Measurements from ENCODE around the gene GORASP2.

The GORASP2 gene

DNA sequence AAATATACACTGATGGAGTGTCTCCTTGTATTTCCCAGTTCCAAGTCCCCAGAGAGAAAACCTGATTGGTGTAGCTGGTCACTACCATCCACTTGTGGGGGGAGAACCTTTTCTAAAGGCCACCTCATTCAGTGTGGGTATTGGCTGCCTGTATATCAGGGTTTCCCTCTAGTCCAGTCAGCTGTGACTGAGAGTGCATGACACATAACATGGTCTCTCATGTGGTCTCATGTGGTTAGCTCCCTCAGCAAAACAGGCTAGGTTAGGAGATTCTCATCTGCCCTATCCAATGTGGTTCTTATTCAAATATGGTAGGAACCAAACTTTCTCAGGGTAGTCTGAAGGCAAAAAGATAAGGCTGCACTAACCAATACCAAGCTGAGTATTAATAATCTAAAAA is 4.1 kb upstream of the GORASP2 start:
- no peak for DNase-seq

DNA sequence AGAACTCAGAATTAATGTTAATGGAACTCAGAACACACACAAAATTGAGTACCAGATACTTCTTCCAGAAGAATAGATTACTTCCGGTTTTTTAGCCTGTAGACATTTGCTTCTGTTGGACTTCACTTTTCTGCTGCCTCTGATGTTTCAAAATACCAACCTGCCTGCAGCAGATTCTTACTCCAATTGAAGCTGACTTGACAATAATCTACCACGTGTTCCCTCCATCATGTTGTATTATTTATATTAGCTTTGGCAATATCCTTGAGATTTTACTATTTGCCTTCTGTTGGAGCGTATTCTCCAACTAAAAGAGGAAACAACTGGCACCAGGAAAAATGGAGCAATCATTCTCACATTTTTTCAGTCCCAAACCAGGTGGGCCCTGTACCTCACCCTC is 3.1 kb upstream of the GORASP2 start:
- DNase-seq = no peak

DNA sequence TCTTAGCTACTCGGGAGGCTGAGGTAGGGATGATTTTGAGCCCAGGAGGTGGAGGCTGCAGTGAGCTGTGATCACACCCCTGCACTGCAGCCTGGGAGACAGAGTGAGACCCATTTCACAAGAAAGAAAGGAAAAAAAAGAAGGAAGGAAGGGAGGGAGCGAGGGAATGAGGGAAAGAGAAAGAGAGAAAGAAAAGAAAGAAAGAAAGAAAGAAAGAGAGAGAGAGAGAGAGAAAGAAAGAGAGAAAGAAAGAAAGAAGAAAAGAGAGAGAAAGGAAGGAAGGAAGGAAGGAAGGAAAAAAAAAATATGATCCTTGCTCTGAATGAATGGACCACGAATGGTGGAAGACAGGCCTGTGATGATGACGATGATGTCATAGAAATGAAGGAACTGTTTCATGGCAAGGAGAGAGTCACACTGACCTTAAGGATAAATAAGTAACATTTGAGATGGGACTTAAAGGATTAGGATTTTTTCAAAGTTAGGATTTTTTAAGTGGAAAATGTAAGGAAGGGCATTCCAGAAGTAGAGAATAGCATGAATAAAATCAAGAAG is 2.2 kb upstream of the GORASP2 start:
- DNase-seq = no peak

DNA sequence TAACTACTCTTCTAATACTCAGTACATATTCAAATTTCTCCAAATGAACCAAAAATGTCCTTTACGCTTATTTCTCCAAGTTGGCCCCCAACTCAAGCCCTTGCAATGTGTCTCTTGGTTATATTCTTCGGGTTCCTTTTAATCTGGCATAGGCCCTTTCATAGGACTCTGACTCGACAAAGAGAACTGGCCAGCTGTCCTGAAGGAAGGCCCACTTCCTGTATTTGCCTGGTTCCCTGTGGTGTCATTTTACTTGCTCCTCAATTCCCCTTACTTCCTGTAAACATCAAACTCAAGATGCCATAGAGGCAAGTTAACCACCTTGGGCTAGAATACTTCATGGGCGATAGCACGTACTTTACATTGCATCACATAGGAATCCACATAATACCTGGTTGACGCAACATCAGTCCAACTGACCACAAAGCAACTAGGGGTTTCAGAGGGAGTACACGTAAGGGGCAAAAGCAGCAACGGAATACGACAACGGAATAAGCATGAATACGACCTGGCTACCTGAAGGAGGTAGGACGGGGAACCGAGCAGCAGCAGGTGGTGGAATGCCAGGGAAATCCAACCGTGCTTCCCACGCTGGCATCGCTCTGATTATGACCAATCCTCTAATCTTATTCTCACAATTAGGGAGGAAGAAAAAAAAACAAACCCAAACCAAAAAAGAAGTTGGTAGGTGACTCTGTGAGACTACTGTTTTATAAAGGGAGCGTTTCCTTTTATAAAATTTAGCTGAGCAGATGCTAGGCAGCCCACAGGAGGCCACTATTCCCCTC is 823 bp upstream of the GORASP2 start:
- DNase-seq = no peak

DNA sequence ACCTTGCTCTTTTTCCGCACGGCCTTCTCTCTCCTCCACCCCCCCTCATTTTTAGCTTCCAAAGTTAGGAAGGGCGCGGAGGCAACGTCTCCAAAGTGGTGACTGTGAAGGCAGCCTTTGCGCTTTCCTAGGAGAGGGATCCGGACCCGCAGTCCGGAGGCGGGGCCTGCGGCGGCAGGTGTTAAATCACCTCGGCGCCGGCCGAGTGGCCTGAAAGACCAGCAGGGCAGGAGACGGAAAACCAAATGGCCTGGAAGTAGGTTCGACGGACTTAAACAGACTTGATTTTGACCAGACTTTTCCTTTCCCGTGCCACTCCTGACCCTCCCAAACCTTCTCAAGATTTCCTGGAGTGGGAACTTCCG is 615 bp downstream of the GORASP2 start:
- DNase-seq = peak; percentile 44

DNA sequence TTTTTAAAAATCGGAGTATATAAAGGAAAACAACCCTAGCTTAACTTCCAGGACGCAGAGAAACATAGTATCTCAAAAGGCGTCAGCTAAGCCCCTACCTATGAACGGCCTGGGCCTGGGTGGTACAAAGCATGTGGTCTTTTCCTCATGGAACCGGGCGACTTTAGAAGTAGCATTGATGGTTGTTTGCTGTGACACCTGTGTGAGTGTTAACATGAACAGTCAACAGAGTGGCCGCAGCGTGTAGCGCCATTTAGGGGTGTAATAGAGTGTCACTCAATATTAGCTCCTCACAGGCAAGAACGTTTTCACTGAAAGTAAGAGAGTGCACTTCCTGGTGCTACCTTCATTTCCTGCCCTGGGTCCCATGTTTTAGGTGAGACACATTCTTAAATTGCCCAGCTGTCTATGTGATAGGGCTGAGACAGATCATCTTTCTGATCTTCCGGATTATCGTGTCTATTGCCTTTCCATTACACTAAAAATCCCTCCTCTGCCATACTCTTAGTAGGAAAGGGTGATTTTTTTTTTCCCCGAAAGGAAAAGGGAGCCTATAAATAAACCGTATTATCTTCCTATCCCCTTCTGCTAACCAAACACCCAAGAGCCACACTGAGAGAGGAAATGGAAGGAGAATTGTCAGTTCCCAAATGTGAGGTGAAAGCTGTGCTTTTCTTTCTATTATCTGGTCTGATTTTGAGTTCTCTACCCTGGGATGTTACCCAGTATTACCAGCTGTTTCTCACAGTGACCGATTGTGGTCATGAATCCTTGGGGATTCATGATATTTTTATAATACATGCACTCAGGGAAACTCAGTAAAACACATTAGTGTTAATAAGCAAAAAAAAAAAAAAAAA is 1.3 kb downstream of the GORASP2 start:
- DNase-seq = peak; percentile 54

DNA sequence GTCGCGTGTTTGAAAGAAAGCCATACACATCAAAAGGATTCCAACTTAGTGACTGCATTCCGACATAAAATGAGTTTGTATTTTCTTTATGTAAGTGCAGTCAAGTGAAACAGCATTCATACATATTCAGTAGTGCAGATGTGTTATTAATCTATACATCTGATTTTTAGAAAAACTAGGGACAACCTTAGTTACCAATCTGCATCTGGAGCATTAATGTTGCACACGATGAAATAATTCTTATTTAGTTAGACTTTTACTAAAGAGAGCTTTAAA is 1.9 kb downstream of the GORASP2 start:
- DNase-seq = no peak

DNA sequence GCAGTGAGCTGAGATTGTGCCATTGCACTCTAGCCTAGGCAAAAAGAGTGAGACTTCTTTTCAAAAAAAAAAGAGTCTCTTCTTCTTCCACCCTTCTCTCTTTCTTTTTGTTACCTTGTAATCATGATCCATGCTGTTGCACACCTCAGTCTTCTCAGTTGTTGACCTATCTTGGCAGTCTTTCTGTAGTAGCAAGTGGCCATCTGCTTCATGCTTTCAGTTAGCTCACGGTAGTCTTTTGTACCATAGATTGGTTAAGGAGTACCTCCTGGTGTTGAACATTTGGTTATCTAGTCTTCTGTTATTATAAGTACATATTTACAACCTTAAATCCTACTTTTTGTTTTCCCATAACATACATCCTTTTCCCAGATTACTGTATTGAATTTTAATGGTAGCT is 3.1 kb downstream of the GORASP2 start:
- no peak for DNase-seq

DNA sequence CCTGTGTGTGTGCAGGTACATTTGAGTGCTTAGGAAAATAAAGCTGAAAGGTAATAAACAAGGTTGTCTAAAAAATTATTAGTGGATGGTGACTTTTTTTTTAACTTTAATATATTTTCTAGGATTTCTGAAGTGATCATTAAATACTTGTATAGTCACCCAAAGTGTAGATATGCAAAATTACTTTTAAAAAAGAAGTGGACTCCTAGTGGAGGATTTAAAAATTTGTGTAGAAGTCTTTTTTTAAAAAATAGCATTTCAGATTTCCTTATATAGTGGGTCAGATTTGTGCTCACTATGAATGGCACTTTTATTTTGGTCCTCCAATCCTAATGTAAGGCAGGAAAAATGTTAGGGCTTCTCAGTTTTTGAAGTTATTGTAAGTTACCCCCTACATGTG is 3.9 kb downstream of the GORASP2 start:
- DNase-seq = no peak

DNA sequence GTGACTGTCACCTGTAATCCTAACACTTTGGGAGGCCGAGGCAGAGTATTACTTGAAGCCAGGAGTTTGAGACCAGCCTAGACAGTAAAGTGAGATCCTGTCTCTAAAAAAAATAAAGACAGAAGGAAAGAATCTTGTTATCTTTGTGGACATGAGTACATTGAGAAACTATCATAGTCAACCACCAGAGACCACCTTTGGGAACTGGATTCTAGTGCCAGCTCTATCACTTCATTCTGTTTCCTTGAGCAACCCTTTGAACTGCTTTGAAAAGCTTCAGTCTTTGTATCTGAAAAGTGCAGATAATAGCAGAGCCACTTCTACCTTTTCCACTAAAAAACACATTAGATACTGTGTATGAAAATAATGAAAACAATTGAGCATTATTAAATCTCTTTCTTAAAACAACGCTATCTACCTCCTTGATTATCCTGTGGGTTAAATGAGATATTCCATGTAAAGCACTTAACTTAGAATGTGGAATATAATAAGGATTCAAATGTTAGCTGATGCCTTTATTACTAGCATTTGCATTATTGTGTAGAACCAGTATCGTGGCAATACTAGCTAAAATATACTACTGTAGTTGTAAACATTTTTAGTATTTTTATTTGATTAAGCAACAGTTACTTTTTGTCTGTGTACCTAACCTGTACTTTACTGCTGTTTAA is 8.8 kb downstream of the GORASP2 start:
- no peak for DNase-seq

DNA sequence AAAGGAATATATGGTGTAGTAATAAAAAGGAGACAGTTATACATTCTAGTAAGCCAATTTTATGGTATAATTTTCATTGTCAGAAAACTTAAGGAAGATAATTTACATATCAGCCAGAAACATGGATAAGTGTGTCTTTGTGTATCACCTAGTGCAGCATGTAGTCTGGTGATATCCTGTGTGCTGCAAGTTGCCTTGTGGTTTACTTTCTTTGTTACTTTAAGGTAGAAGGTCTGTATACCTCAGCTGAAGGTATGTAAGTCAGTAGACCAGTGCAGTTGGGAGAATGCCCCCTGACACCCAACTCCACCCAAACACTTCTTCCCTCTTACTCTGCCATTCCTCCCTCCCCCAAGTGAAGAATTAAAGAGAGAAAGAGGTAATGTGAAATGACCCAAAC is 11.0 kb downstream of the GORASP2 start:
- no peak for DNase-seq

DNA sequence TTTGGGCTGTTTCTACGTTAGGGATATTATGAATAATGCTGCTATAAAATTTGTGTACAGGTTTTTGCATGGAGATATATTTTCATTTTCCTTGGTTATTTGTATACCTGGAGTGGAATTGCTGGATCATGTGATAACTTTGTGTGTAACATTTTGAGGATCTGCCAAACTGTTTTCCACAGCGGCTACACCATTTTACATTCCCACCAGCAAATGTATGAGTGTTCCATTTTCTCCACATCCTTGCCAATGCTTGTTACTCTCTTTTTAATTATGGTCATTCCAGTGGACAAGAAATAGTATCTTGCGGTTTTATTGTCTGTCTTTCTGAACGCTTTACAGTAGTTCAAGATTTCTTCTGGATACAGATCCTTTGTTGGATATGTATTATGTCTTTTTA is 13.6 kb downstream of the GORASP2 start:
- no peak for DNase-seq

DNA sequence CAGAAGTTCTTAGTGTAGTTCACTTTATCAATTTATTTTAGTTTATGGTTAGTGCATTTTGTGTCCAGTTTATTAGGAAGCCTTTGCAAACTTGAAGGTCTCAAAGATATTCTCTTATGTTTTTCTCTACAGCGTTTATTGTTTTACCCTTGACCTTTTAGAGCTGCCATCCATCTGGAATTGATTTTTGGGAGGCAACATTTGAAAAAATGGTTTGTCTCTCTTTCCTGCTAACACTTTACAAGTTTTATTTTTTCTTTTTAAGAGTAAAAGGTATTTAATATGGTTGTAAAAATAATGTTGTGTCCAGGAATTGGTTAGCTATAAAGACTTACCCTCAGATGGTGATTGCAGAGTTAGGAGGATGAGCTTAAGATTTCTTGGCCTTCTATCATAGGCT is 14.0 kb downstream of the GORASP2 start:
- no peak for DNase-seq

DNA sequence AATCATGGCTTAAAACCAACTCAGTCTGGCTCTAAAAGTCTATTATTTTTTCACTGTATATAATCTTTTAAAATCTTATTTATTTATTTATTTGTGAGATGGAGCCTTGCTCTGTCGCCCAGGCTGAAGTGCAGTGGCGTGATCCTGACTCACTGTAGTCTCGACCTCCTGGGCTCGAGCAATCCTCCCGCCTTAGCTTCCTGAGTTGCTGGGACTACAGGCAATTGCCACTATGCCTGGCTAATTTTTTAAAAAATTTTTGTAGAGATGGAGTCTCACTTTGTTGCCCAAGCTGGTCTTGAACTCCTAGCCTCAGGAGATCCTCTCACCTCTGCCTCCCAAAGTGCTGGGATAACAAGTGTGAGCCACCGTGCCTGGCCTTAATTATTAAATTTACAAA is 14.5 kb downstream of the GORASP2 start:
- no peak for DNase-seq

DNA sequence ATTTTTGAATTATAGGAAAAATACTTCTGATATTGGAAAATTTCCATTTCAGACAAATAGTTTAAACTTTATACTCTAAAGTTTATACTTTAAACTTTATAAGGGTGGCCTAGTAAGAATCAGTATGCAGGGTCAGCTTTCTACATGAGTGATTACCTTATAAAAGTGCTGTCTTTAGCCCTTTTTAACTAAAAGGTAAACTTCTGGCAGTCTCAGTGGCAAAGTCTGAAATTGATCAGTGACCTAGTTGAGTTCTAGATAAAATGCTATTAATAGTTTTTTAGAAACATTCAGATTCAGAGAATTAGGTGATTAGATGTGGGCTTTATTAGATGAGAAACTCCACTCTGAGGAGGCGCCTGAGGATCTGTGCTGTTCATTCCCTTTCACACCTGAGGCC is 15.5 kb downstream of the GORASP2 start:
- DNase-seq = no peak

DNA sequence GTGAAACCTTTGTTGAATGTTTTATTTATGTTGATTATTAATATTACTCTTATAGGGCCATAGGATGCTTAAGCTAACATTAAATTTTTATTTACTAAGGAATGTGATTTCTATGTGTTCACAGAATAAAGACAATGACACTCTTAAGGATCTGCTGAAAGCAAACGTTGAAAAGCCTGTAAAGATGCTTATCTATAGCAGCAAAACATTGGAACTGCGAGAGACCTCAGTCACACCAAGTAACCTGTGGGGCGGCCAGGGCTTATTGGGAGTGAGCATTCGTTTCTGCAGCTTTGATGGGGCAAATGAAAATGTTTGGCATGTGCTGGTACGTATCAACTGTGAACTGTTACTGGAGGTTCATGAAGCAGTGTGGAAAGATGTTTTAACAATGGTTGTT is 20.4 kb downstream of the GORASP2 start:
- no peak for DNase-seq

DNA sequence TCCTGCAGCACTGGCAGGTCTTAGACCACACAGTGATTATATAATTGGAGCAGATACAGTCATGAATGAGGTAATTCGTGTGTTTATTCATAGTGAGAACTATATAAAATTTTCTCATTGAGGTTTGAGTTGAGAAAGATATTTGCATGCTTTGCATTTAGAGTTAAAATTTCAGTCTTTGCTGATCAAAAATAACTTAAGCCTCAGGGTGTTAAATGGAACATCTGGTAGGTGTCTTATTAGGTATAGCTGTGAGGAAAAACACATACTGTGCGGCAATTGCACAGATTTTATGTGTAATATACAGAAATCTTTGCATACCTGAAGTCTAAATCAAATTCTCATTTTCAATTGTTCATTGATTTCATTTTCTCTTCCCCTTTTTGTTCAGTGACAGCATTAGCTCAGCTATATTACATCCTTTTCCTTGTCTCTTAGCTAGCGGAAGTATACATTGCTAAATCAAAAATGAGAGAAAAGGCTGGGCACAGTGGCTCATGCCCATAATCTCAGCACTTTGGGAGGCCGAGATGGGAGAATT is 21.2 kb downstream of the GORASP2 start:
- no peak for DNase-seq

DNA sequence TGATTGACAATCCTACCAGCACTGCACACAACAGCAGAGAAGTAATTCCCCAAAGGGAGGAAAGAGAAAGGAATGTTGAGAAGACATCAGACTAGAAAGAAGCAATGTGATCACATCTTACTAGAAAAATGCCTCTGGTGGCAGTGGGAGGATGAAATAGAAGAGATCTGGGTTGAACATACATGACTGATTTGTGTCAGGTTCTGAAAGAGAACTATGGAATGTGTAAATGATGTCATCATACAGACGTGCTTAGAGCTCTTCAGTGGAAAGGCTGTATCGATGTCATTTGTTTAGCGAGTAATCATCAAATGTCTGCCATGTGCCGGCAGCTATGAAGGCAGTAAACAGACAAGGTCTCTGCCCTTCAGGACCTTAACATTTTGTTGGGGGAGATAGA is 24.9 kb downstream of the GORASP2 start:
- DNase-seq = no peak

DNA sequence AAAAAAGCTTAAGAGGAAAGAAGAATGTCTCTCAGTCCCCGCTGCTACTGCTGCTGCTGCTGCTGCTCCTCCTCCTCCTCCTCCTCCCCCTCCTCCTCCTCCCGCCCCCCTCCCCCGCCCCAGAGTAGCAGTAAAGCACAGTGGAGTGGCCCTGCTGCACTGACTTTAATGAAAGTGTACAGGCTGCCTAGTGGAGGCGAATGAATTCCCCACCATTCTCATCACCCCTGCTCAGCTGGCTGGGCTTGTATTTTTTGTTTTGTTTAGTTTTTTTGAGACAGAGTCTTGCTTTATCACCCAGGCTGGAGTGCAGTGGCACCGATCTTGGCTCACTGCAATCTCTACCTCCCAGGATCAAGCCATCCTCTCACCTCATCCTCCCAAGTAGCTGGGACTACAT is 34.3 kb downstream of the GORASP2 start:
- no peak for DNase-seq

DNA sequence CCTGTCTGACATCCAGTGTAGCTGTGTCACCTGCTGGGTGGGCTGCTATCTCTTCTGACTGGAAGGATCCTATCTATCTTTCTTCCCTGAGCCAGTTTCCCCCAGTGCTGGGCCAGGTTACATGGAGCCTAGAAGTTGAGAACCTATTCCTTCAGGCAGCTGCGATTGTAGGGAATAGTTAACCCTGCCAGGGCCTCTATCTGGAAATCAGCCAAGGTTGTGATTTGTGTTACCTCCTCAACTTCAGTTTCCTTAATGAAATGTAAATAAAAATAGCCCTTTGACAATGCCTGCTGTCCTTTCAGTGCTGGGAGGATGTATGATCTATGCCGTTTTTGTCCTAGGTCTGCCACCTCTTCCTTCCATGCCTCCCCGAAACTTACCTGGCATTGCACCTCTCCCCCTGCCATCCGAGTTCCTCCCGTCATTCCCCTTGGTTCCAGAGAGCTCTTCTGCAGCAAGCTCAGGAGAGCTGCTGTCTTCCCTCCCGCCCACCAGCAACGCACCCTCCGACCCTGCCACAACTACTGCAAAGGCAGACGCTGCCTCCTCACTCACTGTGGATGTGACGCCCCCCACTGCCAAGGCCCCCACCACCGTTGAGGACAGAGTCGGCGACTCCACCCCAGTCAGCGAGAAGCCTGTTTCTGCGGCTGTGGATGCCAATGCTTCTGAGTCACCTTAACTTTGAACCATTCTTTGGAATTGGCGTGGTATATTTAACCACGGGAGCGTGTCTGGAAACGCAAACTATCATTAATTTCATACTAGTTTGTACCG is 36.6 kb downstream of the GORASP2 start:
- no peak for DNase-seq

DNA sequence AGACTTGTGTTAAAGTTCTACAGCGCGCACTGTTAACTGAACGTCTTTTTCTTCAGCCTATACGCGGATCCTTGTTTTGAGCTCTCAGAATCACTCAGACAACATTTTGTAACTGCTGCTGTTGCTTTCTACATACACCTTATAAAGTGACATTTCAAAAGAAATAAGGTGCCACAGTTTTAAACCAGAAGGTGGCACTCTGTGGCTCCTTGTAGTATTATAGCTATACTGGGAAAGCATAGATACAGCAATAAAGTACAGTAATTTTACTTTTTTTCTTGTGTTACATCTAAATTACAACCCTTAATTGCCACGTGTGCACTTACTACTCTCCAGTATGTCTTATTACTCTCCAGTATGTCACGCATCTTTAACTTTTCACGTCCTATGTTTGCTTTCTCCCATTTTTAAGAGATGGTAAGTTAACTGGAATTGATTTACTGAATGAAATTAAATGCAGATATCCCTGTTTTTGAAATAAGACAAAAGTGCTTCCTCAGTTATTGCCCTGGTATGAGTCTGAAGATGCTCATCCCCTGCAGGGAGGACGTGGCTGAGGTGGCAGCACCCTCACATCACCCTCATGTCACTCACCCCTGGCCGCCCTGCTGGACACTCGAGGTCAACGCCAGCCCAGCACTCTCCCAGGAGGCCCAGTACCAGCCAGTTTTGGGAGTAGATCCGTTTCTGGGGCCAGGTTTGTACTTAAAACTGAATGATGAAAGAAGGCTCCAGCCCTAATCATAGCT is 37.8 kb downstream of the GORASP2 start:
- DNase-seq = no peak

DNA sequence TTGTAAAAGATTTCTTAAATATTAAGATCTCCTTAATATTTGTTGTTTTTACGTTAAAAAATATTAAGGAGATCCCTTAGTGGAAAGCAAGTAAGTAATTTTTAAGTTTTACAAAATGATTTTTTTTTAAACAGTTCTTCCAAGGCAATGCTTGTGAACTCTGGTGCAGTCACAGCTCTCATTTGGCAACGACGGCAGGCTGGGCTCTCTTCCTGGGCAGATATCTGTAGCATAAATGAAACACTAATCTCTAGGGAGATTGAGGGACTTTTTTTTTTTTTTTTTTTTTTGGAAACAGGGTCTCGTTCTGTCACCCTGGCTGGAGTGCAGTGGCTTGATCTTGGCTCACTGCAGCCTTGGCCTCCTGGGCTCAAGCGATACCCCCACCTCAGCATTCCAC is 38.5 kb downstream of the GORASP2 start:
- DNase-seq = no peak

Data from CD4-positive, alpha-beta T cell treated with Interleukin-6 for 4 hours (primary cell).